Measurements from ENCODE around the gene LNP1.

Gene LNP1

DNA sequence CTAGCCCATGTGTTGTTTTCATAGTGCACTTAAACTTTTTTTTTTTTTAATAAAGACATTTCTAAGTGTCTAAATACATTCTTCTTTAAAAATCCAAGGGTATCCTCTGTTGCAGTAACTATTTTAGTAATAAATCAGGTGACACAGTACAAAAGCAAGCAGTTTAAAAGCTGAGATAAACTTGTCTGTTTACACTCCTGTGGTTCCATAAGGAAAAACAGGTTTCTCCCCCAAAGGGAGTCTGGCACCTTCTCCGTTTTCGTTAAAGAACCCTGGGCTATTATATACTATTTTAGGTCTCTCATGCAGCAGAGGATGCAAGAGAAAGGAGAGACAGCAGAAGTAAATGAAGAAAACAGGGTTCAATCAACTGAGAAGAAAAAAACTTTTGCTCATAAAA lies 47.9 kb downstream of the LNP1 start:
- H3K27ac ChIP-seq (ENCODE audit: low read depth, low read length), result no peak overlapping the region
- no peaks in the 10 kb centered on the region for H3K27me3 ChIP-seq (ENCODE audit: control insufficient read depth in 1 of 2, insufficient read depth in 2 of 2, low read length in 2 of 2)
- H3K36me3 ChIP-seq (ENCODE audit: control insufficient read depth in 1 of 2, insufficient read depth in 2 of 2, low read length in 2 of 2), result no peaks in the 10 kb centered on the region
- H3K9me3 ChIP-seq (ENCODE audit: control insufficient read depth in 1 of 2, low read length in 2 of 2), result peaks cover 0 to 2% of the 10 kb centered on the region in 2 donors
- H3K4me1 ChIP-seq (ENCODE audit: control insufficient read depth in 1 of 2, insufficient read depth in 2 of 2, low read length in 2 of 2), result no peaks in the 10 kb centered on the region
- H3K4me3 ChIP-seq (ENCODE audit: low read depth in 1 of 2, low read length in 2 of 2), result no peak overlapping the region
- H3K9ac ChIP-seq (ENCODE audit: low read depth in 1 of 2, low read length in 2 of 2), result no peak overlapping the region

- Histone ChIP-seq H3K9me3 (ENCODE audit: control insufficient read depth in 1 of 2, low read length in 2 of 2) (no peaks in the 10 kb centered on the region), H3K4me1 (ENCODE audit: control insufficient read depth in 1 of 2, insufficient read depth in 2 of 2, low read length in 2 of 2) (no peaks in the 10 kb centered on the region), H3K27ac (ENCODE audit: low read depth, low read length) (no peak overlapping the region), H3K36me3 (ENCODE audit: control insufficient read depth in 1 of 2, insufficient read depth in 2 of 2, low read length in 2 of 2) (no peaks in the 10 kb centered on the region), H3K27me3 (ENCODE audit: control insufficient read depth in 1 of 2, insufficient read depth in 2 of 2, low read length in 2 of 2) (no peaks in the 10 kb centered on the region), H3K4me3 (ENCODE audit: low read depth in 1 of 2, low read length in 2 of 2) (no peak overlapping the region), H3K9ac (ENCODE audit: low read depth in 1 of 2, low read length in 2 of 2) (no peak overlapping the region)
These were observed 53.3 kb downstream of the LNP1 start for GRCh38 chr3:100454677-100455076.

- Histone ChIP-seq H3K27me3 (ENCODE audit: control insufficient read depth in 1 of 2, insufficient read depth in 2 of 2, low read length in 2 of 2) (no peaks in the 10 kb centered on the region), H3K9me3 (ENCODE audit: control insufficient read depth in 1 of 2, low read length in 2 of 2) (no peaks in the 10 kb centered on the region), H3K9ac (ENCODE audit: low read depth in 1 of 2, low read length in 2 of 2) (no peak overlapping the region), H3K4me3 (ENCODE audit: low read depth in 1 of 2, low read length in 2 of 2) (no peak overlapping the region), H3K36me3 (ENCODE audit: control insufficient read depth in 1 of 2, insufficient read depth in 2 of 2, low read length in 2 of 2) (no peaks in the 10 kb centered on the region), H3K27ac (ENCODE audit: low read depth, low read length) (no peak overlapping the region), H3K4me1 (ENCODE audit: control insufficient read depth in 1 of 2, insufficient read depth in 2 of 2, low read length in 2 of 2) (no peaks in the 10 kb centered on the region)
These were observed 54.7 kb downstream of the LNP1 start for GRCh38 chr3:100455841-100456550.

DNA sequence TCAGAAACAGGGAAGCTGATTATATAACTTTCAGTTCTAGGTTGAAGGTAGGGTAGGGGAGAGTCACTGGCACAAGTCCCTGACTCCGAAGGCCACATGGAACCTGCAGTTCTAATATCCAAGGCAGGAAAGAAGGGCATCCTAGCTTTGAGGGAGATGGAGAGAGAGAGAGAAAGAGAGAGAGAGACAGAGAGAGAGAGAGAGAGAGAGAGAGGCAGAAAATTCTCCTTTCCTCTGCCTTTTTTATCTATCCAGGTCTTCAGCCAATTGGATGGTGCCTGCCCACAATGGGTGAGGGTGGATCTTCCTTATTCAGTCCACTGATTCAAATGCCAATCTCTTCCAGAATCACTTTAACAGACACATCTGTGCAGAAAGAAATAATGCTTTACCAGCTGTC lies 55.4 kb downstream of the LNP1 start:
- Histone ChIP-seq H3K4me3 (ENCODE audit: low read depth in 1 of 2, low read length in 2 of 2) (no peak overlapping the region), H3K36me3 (ENCODE audit: control insufficient read depth in 1 of 2, insufficient read depth in 2 of 2, low read length in 2 of 2) (no peaks in the 10 kb centered on the region), H3K27me3 (ENCODE audit: control insufficient read depth in 1 of 2, insufficient read depth in 2 of 2, low read length in 2 of 2) (no peaks in the 10 kb centered on the region), H3K9ac (ENCODE audit: low read depth in 1 of 2, low read length in 2 of 2) (no peak overlapping the region), H3K27ac (ENCODE audit: low read depth, low read length) (no peak overlapping the region), H3K9me3 (ENCODE audit: control insufficient read depth in 1 of 2, low read length in 2 of 2) (no peaks in the 10 kb centered on the region), H3K4me1 (ENCODE audit: control insufficient read depth in 1 of 2, insufficient read depth in 2 of 2, low read length in 2 of 2) (no peaks in the 10 kb centered on the region)

GRCh38 chr3:100457811-100458210 lies 56.5 kb downstream of the LNP1 start:
- Histone ChIP-seq H3K4me1 (ENCODE audit: control insufficient read depth in 1 of 2, insufficient read depth in 2 of 2, low read length in 2 of 2) (no peaks in the 10 kb centered on the region), H3K27me3 (ENCODE audit: control insufficient read depth in 1 of 2, insufficient read depth in 2 of 2, low read length in 2 of 2) (no peaks in the 10 kb centered on the region), H3K27ac (ENCODE audit: low read depth, low read length) (no peak overlapping the region), H3K9me3 (ENCODE audit: control insufficient read depth in 1 of 2, low read length in 2 of 2) (no peaks in the 10 kb centered on the region), H3K36me3 (ENCODE audit: control insufficient read depth in 1 of 2, insufficient read depth in 2 of 2, low read length in 2 of 2) (no peaks in the 10 kb centered on the region), H3K9ac (ENCODE audit: low read depth in 1 of 2, low read length in 2 of 2) (no peak overlapping the region), H3K4me3 (ENCODE audit: low read depth in 1 of 2, low read length in 2 of 2) (no peak overlapping the region)

DNA sequence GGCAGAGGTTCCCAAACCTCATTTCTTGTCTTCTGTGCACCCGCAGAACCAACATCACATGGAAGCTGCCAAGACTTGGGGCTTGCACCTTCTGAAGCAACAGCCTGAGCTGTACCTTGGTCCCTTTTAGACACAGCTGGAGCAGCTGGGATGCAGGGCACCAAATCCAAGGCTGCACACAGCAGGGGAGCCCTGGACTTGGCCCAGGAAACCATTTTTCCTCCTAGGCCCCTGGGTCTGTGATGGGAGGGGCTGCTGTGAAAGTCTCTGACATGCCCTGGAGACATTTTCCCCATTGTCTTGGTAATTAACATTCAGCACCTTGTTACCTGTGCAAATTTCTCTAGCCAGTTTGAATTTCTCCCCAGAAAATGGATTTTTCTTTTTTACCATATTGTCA lies 57.5 kb downstream of the LNP1 start:
- no peaks in the 10 kb centered on the region for H3K36me3 ChIP-seq (ENCODE audit: control insufficient read depth in 1 of 2, insufficient read depth in 2 of 2, low read length in 2 of 2)
- no peaks in the 10 kb centered on the region for H3K4me1 ChIP-seq (ENCODE audit: control insufficient read depth in 1 of 2, insufficient read depth in 2 of 2, low read length in 2 of 2)
- H3K4me3 ChIP-seq (ENCODE audit: low read depth in 1 of 2, low read length in 2 of 2), result no peak overlapping the region
- no peaks in the 10 kb centered on the region for H3K9me3 ChIP-seq (ENCODE audit: control insufficient read depth in 1 of 2, low read length in 2 of 2)
- H3K9ac ChIP-seq (ENCODE audit: low read depth in 1 of 2, low read length in 2 of 2), result no peak overlapping the region
- no peaks in the 10 kb centered on the region for H3K27me3 ChIP-seq (ENCODE audit: control insufficient read depth in 1 of 2, insufficient read depth in 2 of 2, low read length in 2 of 2)
- H3K27ac ChIP-seq (ENCODE audit: low read depth, low read length), result no peak overlapping the region

GRCh38 chr3:100463002-100463401 lies 61.7 kb downstream of the LNP1 start:
- no peak overlapping the region for H3K4me3 ChIP-seq (ENCODE audit: low read depth in 1 of 2, low read length in 2 of 2)
- H3K27me3 ChIP-seq (ENCODE audit: control insufficient read depth in 1 of 2, insufficient read depth in 2 of 2, low read length in 2 of 2), result no peaks in the 10 kb centered on the region
- no peaks in the 10 kb centered on the region for H3K36me3 ChIP-seq (ENCODE audit: control insufficient read depth in 1 of 2, insufficient read depth in 2 of 2, low read length in 2 of 2)

DNA sequence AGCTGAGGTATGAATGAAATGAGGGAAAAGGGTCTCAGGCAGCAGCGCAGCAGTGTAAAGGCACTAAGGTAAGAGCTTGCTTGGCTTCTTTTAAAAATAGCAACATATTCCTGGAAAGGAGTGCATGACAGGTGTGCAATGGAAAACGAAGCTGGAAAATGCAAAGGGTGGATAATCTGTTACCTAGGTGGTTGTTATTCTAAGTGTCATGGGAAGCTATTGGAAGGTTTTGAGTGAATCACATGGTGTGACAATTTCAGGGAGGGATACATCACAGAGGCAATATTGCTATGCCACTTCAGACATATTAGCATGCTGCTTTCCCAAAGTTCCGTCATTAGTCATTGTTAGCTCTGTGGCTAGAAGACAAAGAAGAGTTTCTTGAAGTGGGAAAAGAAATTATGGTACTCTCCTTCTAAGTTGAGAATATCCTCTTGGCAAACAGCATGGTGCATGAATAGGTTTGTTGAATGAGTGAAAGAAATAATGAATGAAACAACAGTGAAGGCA lies 62.4 kb downstream of the LNP1 start:
- H3K4me1 ChIP-seq (ENCODE audit: control insufficient read depth in 1 of 2, insufficient read depth in 2 of 2, low read length in 2 of 2), result peaks cover 0 to 7% of the 10 kb centered on the region in 2 donors
- H3K9me3 ChIP-seq (ENCODE audit: control insufficient read depth in 1 of 2, low read length in 2 of 2), result peaks cover 0 to 9% of the 10 kb centered on the region in 2 donors
- no peak overlapping the region for H3K27ac ChIP-seq (ENCODE audit: low read depth, low read length)
- no peaks in the 10 kb centered on the region for H3K27me3 ChIP-seq (ENCODE audit: control insufficient read depth in 1 of 2, insufficient read depth in 2 of 2, low read length in 2 of 2)
- no peaks in the 10 kb centered on the region for H3K36me3 ChIP-seq (ENCODE audit: control insufficient read depth in 1 of 2, insufficient read depth in 2 of 2, low read length in 2 of 2)
- no peak overlapping the region for H3K9ac ChIP-seq (ENCODE audit: low read depth in 1 of 2, low read length in 2 of 2)
- H3K4me3 ChIP-seq (ENCODE audit: low read depth in 1 of 2, low read length in 2 of 2), result no peak overlapping the region

More at GRCh38 chr3:100463002-100463401, 61.7 kb downstream of the LNP1 start:
- H3K4me1 ChIP-seq (ENCODE audit: control insufficient read depth in 1 of 2, insufficient read depth in 2 of 2, low read length in 2 of 2), result peaks cover 0 to 7% of the 10 kb centered on the region in 2 donors
- no peak overlapping the region for H3K27ac ChIP-seq (ENCODE audit: low read depth, low read length)
- peaks cover 0 to 5% of the 10 kb centered on the region in 2 donors for H3K9me3 ChIP-seq (ENCODE audit: control insufficient read depth in 1 of 2, low read length in 2 of 2)
- no peak overlapping the region for H3K9ac ChIP-seq (ENCODE audit: low read depth in 1 of 2, low read length in 2 of 2)

DNA sequence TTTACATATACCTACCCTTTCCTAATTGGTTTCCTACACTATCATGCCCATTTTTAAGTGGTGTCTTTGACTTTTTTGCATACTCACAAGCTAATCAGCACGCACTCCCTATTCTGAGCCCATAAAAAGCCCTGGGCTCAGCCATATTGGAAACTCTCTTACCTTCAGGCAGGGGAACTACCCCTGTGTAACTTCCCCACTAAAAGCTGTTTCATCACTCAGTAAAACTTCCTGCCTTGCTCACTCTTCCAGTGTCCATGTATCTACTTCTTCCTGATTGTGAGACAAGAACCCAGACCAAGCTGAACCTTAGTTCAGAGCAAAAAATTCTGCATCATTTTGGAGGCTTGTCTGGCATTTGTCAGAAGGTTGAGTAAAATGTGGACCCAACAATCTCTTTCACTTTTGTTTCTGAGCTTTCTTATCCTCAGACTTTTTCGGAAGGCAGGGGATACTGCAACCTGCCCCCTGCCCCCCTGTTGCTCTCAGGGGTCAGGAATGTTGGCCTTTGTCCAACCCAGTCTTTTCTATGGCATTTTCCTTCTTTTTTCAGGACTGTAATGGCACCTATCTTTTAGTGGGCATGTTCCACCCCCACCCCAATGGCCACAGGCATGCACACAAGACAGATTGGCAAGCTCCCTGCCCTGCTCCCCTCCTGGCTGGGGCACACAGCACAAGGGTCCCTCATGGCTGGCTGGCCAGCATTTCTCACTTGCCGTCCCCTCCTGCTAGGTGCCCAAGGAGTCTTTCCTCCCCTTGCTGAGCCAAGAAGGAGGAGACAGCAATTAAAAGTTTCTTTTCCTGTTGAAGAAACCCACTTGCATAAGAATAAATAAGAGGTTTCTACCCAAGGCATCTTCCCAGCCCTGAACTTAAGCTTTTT lies 64.8 kb downstream of the LNP1 start:
- no peak overlapping the region for H3K27ac ChIP-seq (ENCODE audit: low read depth, low read length)
- H3K9ac ChIP-seq (ENCODE audit: low read depth in 1 of 2, low read length in 2 of 2), result no peak overlapping the region
- no peaks in the 10 kb centered on the region for H3K27me3 ChIP-seq (ENCODE audit: control insufficient read depth in 1 of 2, insufficient read depth in 2 of 2, low read length in 2 of 2)
- H3K4me1 ChIP-seq (ENCODE audit: control insufficient read depth in 1 of 2, insufficient read depth in 2 of 2, low read length in 2 of 2), result peaks cover 0 to 7% of the 10 kb centered on the region in 2 donors
- no peaks in the 10 kb centered on the region for H3K36me3 ChIP-seq (ENCODE audit: control insufficient read depth in 1 of 2, insufficient read depth in 2 of 2, low read length in 2 of 2)
- no peak overlapping the region for H3K4me3 ChIP-seq (ENCODE audit: low read depth in 1 of 2, low read length in 2 of 2)
- peaks cover 0 to 12% of the 10 kb centered on the region in 2 donors for H3K9me3 ChIP-seq (ENCODE audit: control insufficient read depth in 1 of 2, low read length in 2 of 2)

DNA sequence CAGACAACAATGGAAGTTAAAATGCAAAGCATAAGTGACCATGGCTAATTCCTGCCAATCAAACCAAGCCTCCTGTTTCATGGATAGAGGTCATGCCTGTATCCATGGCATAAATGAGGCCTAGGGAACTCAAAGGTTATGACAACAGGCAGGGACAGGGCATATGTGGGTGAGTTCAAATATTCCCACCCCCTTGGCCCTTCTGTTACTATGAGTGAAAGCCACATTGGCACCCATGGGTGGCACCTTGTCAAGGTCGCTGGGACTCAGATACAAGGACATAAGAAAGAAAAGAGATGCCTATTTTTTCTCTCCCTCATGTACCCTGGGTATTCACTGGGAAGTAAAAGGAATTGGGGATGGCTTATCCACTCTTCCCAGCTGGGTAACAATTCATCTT lies 65.8 kb downstream of the LNP1 start:
- Histone ChIP-seq H3K9ac (ENCODE audit: low read depth in 1 of 2, low read length in 2 of 2) (no peak overlapping the region), H3K4me1 (ENCODE audit: control insufficient read depth in 1 of 2, insufficient read depth in 2 of 2, low read length in 2 of 2) (peaks cover 0 to 7% of the 10 kb centered on the region in 2 donors), H3K27ac (ENCODE audit: low read depth, low read length) (no peak overlapping the region), H3K4me3 (ENCODE audit: low read depth in 1 of 2, low read length in 2 of 2) (no peak overlapping the region), H3K9me3 (ENCODE audit: control insufficient read depth in 1 of 2, low read length in 2 of 2) (peaks cover 0 to 12% of the 10 kb centered on the region in 2 donors), H3K27me3 (ENCODE audit: control insufficient read depth in 1 of 2, insufficient read depth in 2 of 2, low read length in 2 of 2) (no peaks in the 10 kb centered on the region), H3K36me3 (ENCODE audit: control insufficient read depth in 1 of 2, insufficient read depth in 2 of 2, low read length in 2 of 2) (no peaks in the 10 kb centered on the region)
